Erythroblast (primary cell): ENCODE measurements around the gene IL10RA.

Experiments
- GATA1 ChIP-seq: IDR thresholded peaks from 2 replicates; pipeline ENCODE4 v1.6.1; 2011; ENCODE audit warnings: low read depth, mild to moderate bottlenecking, control low read depth, low read length, moderate library complexity
- POLR2A ChIP-seq: IDR thresholded peaks from 2 replicates; pipeline ENCODE4 v1.6.1; 2011; ENCODE audit warnings: mild to moderate bottlenecking, low read length

DNA sequence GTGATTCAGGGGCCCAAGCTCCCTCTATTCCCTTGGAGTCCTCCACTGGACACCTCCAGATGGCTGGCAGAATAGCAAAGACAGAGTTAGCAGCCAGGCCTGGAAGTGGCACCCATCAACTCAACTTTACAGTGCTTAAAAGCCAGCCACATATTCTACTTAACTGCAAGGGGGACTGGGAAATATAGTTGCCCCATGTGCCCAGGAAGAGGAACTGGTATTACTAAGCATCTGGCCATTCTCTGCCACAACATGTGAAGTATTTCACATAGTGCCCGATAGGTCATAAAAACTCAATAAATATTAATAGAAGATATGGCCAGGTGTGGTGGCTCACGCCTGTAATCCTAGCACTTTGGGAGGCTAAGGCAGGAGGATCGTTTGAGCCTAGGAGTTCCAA, 5.5 kb upstream of the IL10RA start:
- TF ChIP-seq POLR2A (no peak), GATA1 (no peak)
